IMR-90 (cell line): ENCODE data around the gene GPAT3. TPM values are rescaled to one million over a fixed set of nuclear protein-coding genes. Genes with fewer than 3 reads are reported as not detected.

ENCODE experiments used
- ATAC-seq: fragments of 200-7000 bp; cut with Tn5 transposase; 2 replicates; pipeline ENCODE4 v1.9.1; 2020; ENCODE audit warnings: low read depth, mild to moderate bottlenecking, moderate library complexity
- Bru-seq: library from RNA; stranded (reverse); fragments of 400-500 nt; gene quantifications from one replicate; lab custom pipeline; 2021; lab: Mats Ljungman, UMichigan
- BruChase-seq, 2 experiments: library from RNA; stranded (reverse); fragments of 400-500 nt; gene quantifications; one replicate each; lab custom pipeline; 2021; lab: Mats Ljungman, UMichigan
- BruUV-seq: library from RNA; stranded (reverse); fragments of 400-500 nt; replicated peaks from 2 replicates; lab custom pipeline; 2021; lab: Mats Ljungman, UMichigan
- CTCF ChIA-PET: fragments of 300-600 bp; formaldehyde crosslinking; extraction: SDS; loops from one replicate; lab custom pipeline; 2021; ENCODE audit warnings: antibody characterized with exemption; lab: Yijun Ruan, JAX
- POLR2A ChIA-PET: fragments of 300-600 bp; sonication (Branson Sonifier 250); formaldehyde crosslinking; loops from one replicate; lab custom pipeline; 2022; ENCODE audit warnings: antibody characterized with exemption; ENCODE audit not compliant: unreplicated experiment; lab: Charles Lee
- DNase-seq: peaks from one replicate; pipeline ENCODE4 v3.0.0; 2013
- H2AFZ ChIP-seq: replicated peaks from 2 replicates; pipeline ENCODE3; 2013; ENCODE audit warnings: low read length, mild to moderate bottlenecking; ENCODE audit not compliant: poor library complexity
- H2AK5ac ChIP-seq: 2 replicates; pipeline ENCODE4 v1.6.1; 2013; ENCODE audit warnings: low read depth, low read length, inconsistent platforms
- H2AK9ac ChIP-seq: replicated peaks from 2 replicates; pipeline ENCODE3; 2013; ENCODE audit warnings: mild to moderate bottlenecking, low read depth, low read length, moderate library complexity; ENCODE audit not compliant: poor library complexity
- H2BK120ac ChIP-seq: 2 replicates; pipeline ENCODE4 v1.6.1; 2013; ENCODE audit warnings: low read depth, low read length, inconsistent platforms
- H2BK15ac ChIP-seq: 3 replicates; pipeline ENCODE4 v1.6.1; 2013; ENCODE audit warnings: low read depth, low read length, inconsistent platforms
- H2BK20ac ChIP-seq: 2 replicates; pipeline ENCODE4 v1.6.1; 2013; ENCODE audit warnings: low read depth, mild to moderate bottlenecking, inconsistent platforms, low read length, moderate library complexity
- H2BK5ac ChIP-seq: 2 replicates; pipeline ENCODE4 v1.6.1; 2013; ENCODE audit warnings: mild to moderate bottlenecking, low read depth, low read length, inconsistent platforms; ENCODE audit not compliant: poor library complexity, severe bottlenecking
- H3K14ac ChIP-seq: replicated peaks from 2 replicates; pipeline ENCODE4 v1.6.1; 2013; ENCODE audit warnings: low read depth, low read length, inconsistent platforms
- H3K18ac ChIP-seq: 2 replicates; pipeline ENCODE4 v1.6.1; 2013; ENCODE audit warnings: low read depth, low read length, control low read depth
- H3K23ac ChIP-seq: 2 replicates; pipeline ENCODE4 v1.6.1; 2013; ENCODE audit warnings: low read depth, low read length, inconsistent platforms
- H3K27ac ChIP-seq: 2 replicates; pipeline ENCODE4 v1.5.1; 2013; ENCODE audit warnings: mild to moderate bottlenecking, control low read depth, low read length; ENCODE audit not compliant: insufficient read depth
- H3K27me3 ChIP-seq: 2 replicates; pipeline ENCODE4 v1.6.1; 2013; ENCODE audit warnings: low read length; ENCODE audit not compliant: control insufficient read depth, insufficient read depth
- H3K36me3 ChIP-seq: 2 replicates; pipeline ENCODE4 v1.6.1; 2013; ENCODE audit warnings: low read length, mixed read lengths; ENCODE audit not compliant: control insufficient read depth, insufficient read depth
- H3K4ac ChIP-seq: 2 replicates; pipeline ENCODE4 v1.6.1; 2013; ENCODE audit warnings: low read depth, low read length, inconsistent platforms
- H3K4me1 ChIP-seq: 2 replicates; pipeline ENCODE4 v1.6.1; 2013; ENCODE audit warnings: low read length, mixed read lengths; ENCODE audit not compliant: control insufficient read depth, insufficient read depth
- H3K4me2 ChIP-seq: 2 replicates; pipeline ENCODE4 v1.6.1; 2013; ENCODE audit warnings: low read depth, mild to moderate bottlenecking, control low read depth, low read length, moderate library complexity
- H3K4me3 ChIP-seq: 2 replicates; pipeline ENCODE4 v1.5.1; 2013; ENCODE audit warnings: low read depth, mild to moderate bottlenecking, control low read depth, low read length, moderate library complexity; ENCODE audit not compliant: insufficient read depth
- H3K56ac ChIP-seq: 2 replicates; pipeline ENCODE4 v1.6.1; 2013; ENCODE audit warnings: low read length, inconsistent platforms; ENCODE audit not compliant: insufficient read depth; ENCODE audit errors: extremely low read depth
- H3K79me1 ChIP-seq, 2 experiments: 2 replicates each; pipeline ENCODE4 v1.6.1; 2013; ENCODE audit warnings: low read length in 2 of 2, inconsistent platforms in 1 of 2, low read depth in 1 of 2
- H3K9ac ChIP-seq: 2 replicates; pipeline ENCODE4 v1.6.1; 2013; ENCODE audit warnings: low read depth, low read length, control low read depth
- H3K9me1 ChIP-seq: 2 replicates; pipeline ENCODE4 v1.6.1; 2013; ENCODE audit warnings: low read length, inconsistent platforms; ENCODE audit not compliant: insufficient read depth
- H3K9me3 ChIP-seq: 2 replicates; pipeline ENCODE4 v1.6.1; 2013; ENCODE audit warnings: low read length; ENCODE audit not compliant: control insufficient read depth, insufficient read depth
- H4K20me1 ChIP-seq: 2 replicates; pipeline ENCODE4 v1.6.1; 2013; ENCODE audit warnings: low read length, inconsistent platforms; ENCODE audit not compliant: insufficient read depth
- H4K5ac ChIP-seq: 2 replicates; pipeline ENCODE4 v1.6.1; 2013; ENCODE audit warnings: mild to moderate bottlenecking, low read depth, low read length, control low read depth
- H4K8ac ChIP-seq, 2 experiments: 2 replicates each; pipeline ENCODE4 v1.6.1; 2013; ENCODE audit warnings: low read depth in 2 of 2, low read length in 2 of 2, control low read depth in 1 of 2, inconsistent platforms in 1 of 2
- H4K91ac ChIP-seq: 2 replicates; pipeline ENCODE4 v1.6.1; 2013; ENCODE audit warnings: low read depth, low read length, inconsistent platforms; ENCODE audit not compliant: insufficient read depth
- BHLHE40 ChIP-seq: fragments of 150-350 bp; IDR thresholded peaks from 2 replicates; pipeline ENCODE4 v1.6.1; 2016; ENCODE audit warnings: mild to moderate bottlenecking, low read depth, low read length
- CEBPB ChIP-seq: IDR thresholded peaks from 2 replicates; pipeline ENCODE4 v1.6.1; 2012; ENCODE audit warnings: low read depth, low read length, improper control_type of control experiment
- CHD1 ChIP-seq: IDR thresholded peaks from 2 replicates; pipeline ENCODE4 v1.6.1; 2012; ENCODE audit warnings: low read depth, low read length, improper control_type of control experiment
- MAFK ChIP-seq: IDR thresholded peaks from 2 replicates; pipeline ENCODE4 v1.6.1; 2012; ENCODE audit warnings: low read depth, low read length, improper control_type of control experiment
- MAZ ChIP-seq: IDR thresholded peaks from 2 replicates; pipeline ENCODE4 v1.6.1; 2012; ENCODE audit warnings: low read depth, mild to moderate bottlenecking, low read length, improper control_type of control experiment, moderate library complexity, borderline replicate concordance
- MXI1 ChIP-seq: IDR thresholded peaks from 2 replicates; pipeline ENCODE4 v1.6.1; 2012; ENCODE audit warnings: low read depth, mild to moderate bottlenecking, low read length, moderate library complexity, borderline replicate concordance
- NFE2L2 ChIP-seq: fragments of 150-350 bp; IDR thresholded peaks from 2 replicates; pipeline ENCODE4 v1.6.1; 2016; ENCODE audit warnings: low read depth, mild to moderate bottlenecking, low read length
- POLR2A ChIP-seq: IDR thresholded peaks from 2 replicates; pipeline ENCODE4 v1.6.1; 2012; ENCODE audit warnings: mild to moderate bottlenecking, low read depth, low read length
- RAD21 ChIP-seq: IDR thresholded peaks from 2 replicates; pipeline ENCODE4 v1.6.1; 2012; ENCODE audit warnings: low read length, improper control_type of control experiment
- RCOR1 ChIP-seq: IDR thresholded peaks from 2 replicates; pipeline ENCODE4 v1.6.1; 2012; ENCODE audit warnings: mild to moderate bottlenecking, low read length, improper control_type of control experiment; ENCODE audit not compliant: insufficient replicate concordance
- RFX5 ChIP-seq: IDR thresholded peaks from 2 replicates; pipeline ENCODE4 v1.8.0; 2012; ENCODE audit warnings: low read depth, mild to moderate bottlenecking, low read length, moderate library complexity
- SMC3 ChIP-seq: fragments of 150-350 bp; IDR thresholded peaks from 2 replicates; pipeline ENCODE4 v1.6.1; 2016; ENCODE audit warnings: low read depth, mild to moderate bottlenecking, antibody characterized with exemption, low read length, moderate library complexity
- WGBS, 2 experiments: methylation state at CpG; one replicate each; pipeline versions ENCODE4 v1.1.5 to v1.1.7; 2013; ENCODE audit warnings: missing lambda C conversion rate in 2 of 2; ENCODE audit not compliant: insufficient read length in 1 of 2; ENCODE audit errors: extremely low coverage in 2 of 2; 5-methylcytosine and 5-hydroxymethylcytosine counted together
- dilution Hi-C: fragments of 300-500 bp; cut with HindIII; formaldehyde crosslinking; loops from one replicate; pipeline ENCODE4 v1.14.3; 2018; ENCODE audit warnings: low sequenced_read_pairs; ENCODE audit not compliant: unreplicated experiment
- in situ Hi-C: fragments of 300-500 bp; cut with MboI; formaldehyde crosslinking; loops from 3 replicates; pipeline ENCODE4 v1.14.3; 2019; ENCODE audit warnings: low sequenced_read_pairs, inconsistent platforms, mixed read lengths
- intact Hi-C: fragments of 100-400 bp; cut with micrococcal nuclease; formaldehyde crosslinking; loops from 2 replicates; pipeline ENCODE4 v1.10.0; 2022
- long read RNA-seq: library from polyadenylated mRNA; unstranded; transcript quantifications from one replicate; pipeline ENCODE4 v2.0.0, GENCODE V29; 2021; ENCODE audit not compliant: unreplicated experiment
- polyA plus RNA-seq, 3 experiments: library from polyadenylated mRNA; depleted of rRNA; stranded (reverse); fragments of >200 nt; gene quantifications; 2 replicates each; pipeline ENCODE4 v1.2.3, GENCODE V29; 2012; ENCODE audit warnings: low replicate concordance in 1 of 3
- total RNA-seq: library from RNA; depleted of rRNA; stranded (reverse); fragments of >200 nt; gene quantifications from 2 replicates; pipeline ENCODE4 v1.2.3, GENCODE V29; 2012; rRNA removed
- TF ChIP-seq, protein P1 (sequence below): conservative IDR thresholded peaks from 2 replicates; pipeline ENCODE4 v1.5.1; 2012; ENCODE audit warnings: mild to moderate bottlenecking, low read depth, low read length, improper control_type of control experiment

Gene GPAT3
- total RNA-seq (2.9 and 5.3 TPM in 2 replicates), polyA plus RNA-seq (2012; rRNA removed) (1.0 and 1.3 TPM in 2 replicates), Bru-seq, nascent RNA (percentile 45 among the genes with signal in this experiment), BruChase-seq, experiment 1, labeled RNA remaining after a 6-hour chase (percentile 37 among the genes with signal in this experiment), BruChase-seq, experiment 2, labeled RNA remaining after a 2-hour chase (percentile 32 among the genes with signal in this experiment)
- 0.96 and 1.2 TPM in 2 replicates for polyA plus RNA-seq (2012; cell fraction: cytosol; rRNA removed)
- 0.50 and 2.7 TPM in 2 replicates for polyA plus RNA-seq (2012; cell fraction: nucleus; rRNA removed; ENCODE audit: low replicate concordance)
- long read RNA-seq, partial matches to known transcripts = 0 of 3 reads
- long read RNA-seq, other reads (novel, unspliced or antisense) = 0 of 3 reads

DNA sequence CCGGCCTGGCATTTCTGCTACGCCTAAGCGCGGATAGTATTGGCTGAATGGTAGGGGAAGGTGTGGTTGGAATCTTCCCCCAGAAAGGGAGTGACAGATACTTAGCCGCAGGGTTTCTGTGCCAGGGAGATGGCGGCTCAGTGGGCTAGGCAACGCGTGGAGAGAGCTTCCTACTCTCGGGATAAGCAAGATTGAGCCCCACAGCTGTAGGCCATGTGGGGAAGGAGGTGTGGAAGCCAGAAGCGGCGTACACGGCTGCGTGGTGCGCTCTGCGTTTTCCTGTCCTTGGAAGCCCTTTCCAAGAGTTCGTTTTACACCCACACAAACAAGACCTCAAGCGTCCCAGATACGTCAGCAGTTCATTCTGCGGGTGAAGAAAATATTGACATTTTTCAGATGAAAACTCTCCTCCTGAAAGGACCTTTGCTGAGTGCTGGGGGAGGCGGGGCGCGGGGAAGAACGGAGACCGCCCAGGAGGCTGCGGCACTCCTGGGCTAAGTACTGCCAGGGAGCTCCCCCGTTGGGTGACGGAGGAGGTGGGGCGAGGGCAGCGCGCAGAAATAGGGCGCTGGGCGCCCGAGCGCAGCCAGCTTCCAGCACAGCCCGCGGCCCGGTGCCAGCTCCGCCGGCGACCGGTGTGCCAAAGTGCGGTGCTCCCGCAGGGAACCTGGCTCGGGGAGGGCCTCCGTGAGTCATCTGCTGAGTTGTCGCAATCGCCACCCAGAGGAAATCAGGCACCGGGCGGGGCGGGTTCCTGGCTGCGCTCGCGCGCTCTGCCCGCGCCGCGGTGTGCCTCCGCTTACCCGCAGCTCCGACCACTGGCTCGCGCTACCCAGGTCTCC, at the start of gene GPAT3:
Gene GPAT3 (plus strand): TSS at position 589 of the 842 bp plus-strand sequence. CDS start 515 bp downstream, outside the sequence.
- Histone ChIP-seq H3K4me2 (peak within 1 kb of the TSS; percentile 94), H2BK5ac (no peak within 1 kb of the TSS), H2AK9ac (peak within 1 kb of the TSS; percentile 55), H2BK20ac (peak within 1 kb of the TSS; percentile 65), H3K36me3 (no peaks in the 10 kb centered on the region), H3K4ac (peak within 1 kb of the TSS; percentile 25), H3K9me3 (peaks cover 2% of the 10 kb centered on the region; the same call in 1 of the 2 replicates), H4K91ac (peak within 1 kb of the TSS; percentile 62; the same call in 1 of the 2 replicates), H3K9me1 (no peaks in the 10 kb centered on the region), H2BK120ac (peak within 1 kb of the TSS; percentile 88), H3K56ac (peak within 1 kb of the TSS; percentile 56; the same call in 1 of the 2 replicates), H3K23ac (peak within 1 kb of the TSS; percentile 82), H4K5ac (peak within 1 kb of the TSS; percentile 16; the same call in 1 of the 2 replicates), H3K14ac (peak within 1 kb of the TSS; percentile 55), H2AFZ (peak within 1 kb of the TSS; percentile 82), H3K4me1 (peaks cover 4% of the 10 kb centered on the region), H3K27ac (peak within 1 kb of the TSS; percentile 14; the same call in 1 of the 2 replicates), H3K18ac (peak within 1 kb of the TSS; percentile 13; the same call in 1 of the 2 replicates), H4K8ac (peak within 1 kb of the TSS; percentile 35 to 53; a peak in 1 of 4 replicates), H3K4me3 (peak within 1 kb of the TSS; percentile 63), H3K27me3 (peaks cover 15% of the 10 kb centered on the region), H4K20me1 (no peaks in the 10 kb centered on the region), H2AK5ac (no peak within 1 kb of the TSS; the same call in 1 of the 2 replicates), H3K9ac (peak within 1 kb of the TSS; percentile 55), H2BK15ac (peak within 1 kb of the TSS; percentile 32; the same call in 1 of the 3 replicates), H3K79me1 (peaks cover 2 to 7% of the 10 kb centered on the region in 2 experiments; a peak in 2 of 4 replicates)
- ATAC-seq (peak; percentile 87), DNase-seq (peak; percentile 76)
- in situ Hi-C loops (no loop called here), intact Hi-C loops (loop anchor here (10.0 kb wide), 1 partner anchor 99 kb away; no protein-coding TSS in a partner anchor), dilution Hi-C loops (no loop called here)
- no TSS peak for BruUV-seq
- WGBS, 2 experiments = 1% methylated on average over 23 of the region's 63 CpGs; no CpG with 5 or more reads in 1 of the 2 experiments
- TF ChIP-seq RFX5 (no peak), BHLHE40 (no peak), POLR2A (no peak), RCOR1 (no peak), MAFK (no peak), NFE2L2 (no peak), MXI1 (peak; percentile 57; the same call in 1 of the 2 replicates), CEBPB (peak; percentile 89), CHD1 (no peak), SMC3 (no peak), RAD21 (no peak), MAZ (peak; percentile 48; the same call in 1 of the 2 replicates)
- TF ChIP-seq, protein P1, sequence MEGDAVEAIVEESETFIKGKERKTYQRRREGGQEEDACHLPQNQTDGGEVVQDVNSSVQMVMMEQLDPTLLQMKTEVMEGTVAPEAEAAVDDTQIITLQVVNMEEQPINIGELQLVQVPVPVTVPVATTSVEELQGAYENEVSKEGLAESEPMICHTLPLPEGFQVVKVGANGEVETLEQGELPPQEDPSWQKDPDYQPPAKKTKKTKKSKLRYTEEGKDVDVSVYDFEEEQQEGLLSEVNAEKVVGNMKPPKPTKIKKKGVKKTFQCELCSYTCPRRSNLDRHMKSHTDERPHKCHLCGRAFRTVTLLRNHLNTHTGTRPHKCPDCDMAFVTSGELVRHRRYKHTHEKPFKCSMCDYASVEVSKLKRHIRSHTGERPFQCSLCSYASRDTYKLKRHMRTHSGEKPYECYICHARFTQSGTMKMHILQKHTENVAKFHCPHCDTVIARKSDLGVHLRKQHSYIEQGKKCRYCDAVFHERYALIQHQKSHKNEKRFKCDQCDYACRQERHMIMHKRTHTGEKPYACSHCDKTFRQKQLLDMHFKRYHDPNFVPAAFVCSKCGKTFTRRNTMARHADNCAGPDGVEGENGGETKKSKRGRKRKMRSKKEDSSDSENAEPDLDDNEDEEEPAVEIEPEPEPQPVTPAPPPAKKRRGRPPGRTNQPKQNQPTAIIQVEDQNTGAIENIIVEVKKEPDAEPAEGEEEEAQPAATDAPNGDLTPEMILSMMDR = no peak
- POLR2A ChIA-PET = interaction anchor here (0.6 kb wide), 1 partner anchor 1030 kb away, joined by 3 read pairs; no protein-coding TSS in a partner anchor
- CTCF ChIA-PET = no interaction called here
